ENCODE results near the gene RHOV. TPM values are rescaled to one million over a fixed set of nuclear protein-coding genes. Genes with fewer than 3 reads are reported as not detected.

Gene RHOV
- total and polyA plus RNA-seq, 8 donors = 1.2 to 87.8 (median 1.7) TPM; not detected in 1

- H3K27ac ChIP-seq = no peak overlapping the region
- DNase-seq = peak; percentile 71 to 83
- H3K36me3 ChIP-seq = peaks cover 2 to 13% (median 11%) of the 10 kb centered on the region in 4 donors
- WGBS, 5 donors = 5 to 14% (median 11%) methylated on average over 3 to 4 of the region's 4 CpGs
- H3K27me3 ChIP-seq = no peaks in the 10 kb centered on the region
- intact Hi-C loops (cut with DNase I; ENCODE audit: low total_unique reads) = no loop called here
- no peak for TF ChIP-seq EP300 (IDR thresholded peaks at IDR 0.05)
- TF ChIP-seq CTCF (IDR thresholded peaks at IDR 0.05) = peak in 5 of 7 experiments; percentile 59 to 84 (median 69)
- TF ChIP-seq POLR2A (IDR thresholded peaks at IDR 0.05) = no peak
- peak in 1 of 3 donors; percentile 49 for TF ChIP-seq POLR2AphosphoS5 (IDR thresholded peaks at IDR 0.05)
- no peak overlapping the region for H3K4me3 ChIP-seq
- no peaks in the 10 kb centered on the region for H3K9me3 ChIP-seq
- H3K4me1 ChIP-seq = peaks cover 15 to 40% (median 19%) of the 10 kb centered on the region in 4 donors
Observed at GRCh38 chr15:40891810-40892446, 17.9 kb upstream of the RHOV start.

GRCh38 chr15:40891138-40891537 lies 17.1 kb upstream of the RHOV start:
- intact Hi-C loops (cut with DNase I; ENCODE audit: low total_unique reads) = no loop called here
- no peaks in the 10 kb centered on the region for H3K9me3 ChIP-seq
- DNase-seq = no peak
- peaks cover 2 to 5% (median 3%) of the 10 kb centered on the region in 4 donors for H3K36me3 ChIP-seq
- no peaks in the 10 kb centered on the region for H3K27me3 ChIP-seq
- no peak overlapping the region for H3K27ac ChIP-seq
- WGBS, 5 donors = 82 to 87% (median 86%) methylated on average over 5 of the region's 5 CpGs
- TF ChIP-seq POLR2AphosphoS5 (IDR thresholded peaks at IDR 0.05) (no peak), POLR2A (IDR thresholded peaks at IDR 0.05) (no peak), CTCF (IDR thresholded peaks at IDR 0.05) (no peak), EP300 (IDR thresholded peaks at IDR 0.05) (no peak)
- no peak overlapping the region for H3K4me3 ChIP-seq
- peaks cover 15 to 32% (median 19%) of the 10 kb centered on the region in 4 donors for H3K4me1 ChIP-seq

GRCh38 chr15:40889112-40889511 lies 15.1 kb upstream of the RHOV start:
- no peak for DNase-seq
- peaks cover 4 to 18% (median 6%) of the 10 kb centered on the region in 4 donors for H3K4me1 ChIP-seq
- no peaks in the 10 kb centered on the region for H3K36me3 ChIP-seq
- intact Hi-C loops (cut with DNase I; ENCODE audit: low total_unique reads) = no loop called here
- H3K27me3 ChIP-seq = no peaks in the 10 kb centered on the region
- H3K9me3 ChIP-seq = no peaks in the 10 kb centered on the region
- no peak for TF ChIP-seq POLR2AphosphoS5 (IDR thresholded peaks at IDR 0.05)
- TF ChIP-seq EP300 (IDR thresholded peaks at IDR 0.05) = no peak
- TF ChIP-seq CTCF (IDR thresholded peaks at IDR 0.05) = no peak
- TF ChIP-seq POLR2A (IDR thresholded peaks at IDR 0.05) = no peak
- H3K4me3 ChIP-seq = no peak overlapping the region
- H3K27ac ChIP-seq = no peak overlapping the region

- Histone ChIP-seq H3K27ac (no peak overlapping the region), H3K27me3 (no peaks in the 10 kb centered on the region), H3K9me3 (peaks cover 0 to 4% (median 0%) of the 10 kb centered on the region in 4 donors), H3K4me1 (no peaks in the 10 kb centered on the region), H3K4me3 (no peak overlapping the region), H3K36me3 (no peaks in the 10 kb centered on the region)
- intact Hi-C loops (cut with DNase I; ENCODE audit: low total_unique reads) = no loop called here
- WGBS, 5 donors = 74 to 87% (median 84%) methylated on average over 1 of the region's 1 CpG
- no peak for DNase-seq
- TF ChIP-seq CTCF (IDR thresholded peaks at IDR 0.05) (no peak), EP300 (IDR thresholded peaks at IDR 0.05) (no peak)
Observed at GRCh38 chr15:40886586-40886985, 12.6 kb upstream of the RHOV start.

All from stomach (tissue), 9 donors.